ENCODE results near the gene CYTH1. TPM values are rescaled to one million over a fixed set of nuclear protein-coding genes. Genes with fewer than 3 reads are reported as not detected.

The CYTH1 gene
- total and polyA plus RNA-seq, 4 donors = 15.4 to 32.1 (median 20.6) TPM

DNA sequence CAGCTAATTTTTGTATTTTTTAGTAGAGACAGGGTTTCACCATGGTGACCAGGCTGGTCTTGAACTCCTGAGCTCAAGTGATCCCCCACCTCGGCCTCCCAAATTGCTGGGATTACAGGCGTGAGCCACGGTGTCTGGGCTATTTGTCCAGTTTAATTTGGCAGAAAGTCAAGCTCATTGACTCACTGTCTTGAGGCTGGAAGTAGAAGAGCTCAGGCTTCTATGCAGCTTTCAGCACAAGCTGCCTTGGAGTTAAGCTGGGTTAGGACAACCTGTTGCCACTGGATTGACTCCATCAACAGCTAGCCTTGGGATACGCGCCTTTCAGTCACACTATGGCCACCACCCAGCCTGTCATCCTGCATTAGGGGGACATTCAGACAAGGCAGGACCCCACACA lies 128.7 kb downstream of the CYTH1 start:
- no peak overlapping the region for H3K27ac ChIP-seq (ENCODE audit: low read depth in 1 of 2, low read length in 2 of 2)
- H3K4me1 ChIP-seq (ENCODE audit: control insufficient read depth in 4 of 4, insufficient read depth in 4 of 4, low read length in 3 of 4) = peaks cover 0 to 1% (median 0%) of the 10 kb centered on the region in 4 donors
- WGBS = 60% methylated on average over 5 of the region's 5 CpGs
- DNase-seq (ENCODE audit: low spot score) = no peak
- H3K9ac ChIP-seq (ENCODE audit: low read depth in 1 of 2, low read length in 2 of 2) = no peak overlapping the region
- no peaks in the 10 kb centered on the region for H3K27me3 ChIP-seq (ENCODE audit: control insufficient read depth in 4 of 4, insufficient read depth in 4 of 4, low read length in 3 of 4)
- TF ChIP-seq NR2F2 (IDR thresholded peaks at IDR 0.05) = no peak
- TF ChIP-seq SP1 (IDR thresholded peaks at IDR 0.05) = no peak
- no peak for TF ChIP-seq EGR1 (IDR thresholded peaks at IDR 0.05; ENCODE audit: low read depth in 2 of 2)
- TF ChIP-seq RAD21 (IDR thresholded peaks at IDR 0.05) = no peak
- no peak for TF ChIP-seq ZBTB33 (IDR thresholded peaks at IDR 0.05)
- TF ChIP-seq CTCF (IDR thresholded peaks at IDR 0.05; ENCODE audit: low read depth, low read length, missing input control) = no peak
- no peak for TF ChIP-seq GABPA (IDR thresholded peaks at IDR 0.05 in 1 of 2, conservative IDR thresholded peaks at IDR 0.05 in 1 of 2)
- no peak for TF ChIP-seq FOXA1 (IDR thresholded peaks at IDR 0.05)
- no peak for TF ChIP-seq FOXA2 (IDR thresholded peaks at IDR 0.05)
- TF ChIP-seq MAX (IDR thresholded peaks at IDR 0.05) = no peak
- no peak for TF ChIP-seq HNF4G (IDR thresholded peaks at IDR 0.05)
- no peak for TF ChIP-seq HNF4A (conservative IDR thresholded peaks at IDR 0.05)
- peaks cover 0 to 1% (median 0%) of the 10 kb centered on the region in 4 donors for H3K9me3 ChIP-seq (ENCODE audit: control insufficient read depth in 4 of 4, low read length in 3 of 4)
- H3K4me3 ChIP-seq (ENCODE audit: low read depth in 1 of 3, low read length in 3 of 3) = no peak overlapping the region
- no peaks in the 10 kb centered on the region for H3K36me3 ChIP-seq (ENCODE audit: control insufficient read depth in 4 of 4, insufficient read depth in 3 of 4, low read depth in 1 of 4, low read length in 3 of 4)

DNA sequence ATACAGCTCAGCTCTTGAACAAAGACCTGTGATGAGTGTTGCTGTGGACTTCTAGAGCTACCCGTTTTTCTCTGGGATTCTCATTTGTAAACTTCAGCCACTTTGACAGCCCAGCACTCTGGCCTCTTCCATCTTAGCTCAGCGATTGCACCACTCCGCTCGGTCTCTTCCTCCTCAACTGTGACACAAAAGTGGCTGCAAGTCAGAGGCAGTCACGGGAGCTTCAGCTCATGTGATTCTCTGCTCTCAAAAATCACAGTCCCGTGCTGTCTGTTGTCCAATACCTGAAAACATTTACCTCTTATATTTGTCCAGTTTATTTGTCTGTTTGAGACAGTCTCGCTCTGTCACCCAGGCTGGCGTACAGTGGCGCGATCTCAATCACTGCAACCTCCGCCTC lies 129.2 kb downstream of the CYTH1 start:
- no peak overlapping the region for H3K4me3 ChIP-seq (ENCODE audit: low read depth in 1 of 3, low read length in 3 of 3)
- DNase-seq (ENCODE audit: low spot score) = no peak
- H3K4me1 ChIP-seq (ENCODE audit: control insufficient read depth in 4 of 4, insufficient read depth in 4 of 4, low read length in 3 of 4) = peaks cover 0 to 1% (median 0%) of the 10 kb centered on the region in 4 donors
- H3K9me3 ChIP-seq (ENCODE audit: control insufficient read depth in 4 of 4, low read length in 3 of 4) = peaks cover 0 to 1% (median 0%) of the 10 kb centered on the region in 4 donors
- 80% methylated on average over 11 of the region's 11 CpGs for WGBS
- TF ChIP-seq MAX (IDR thresholded peaks at IDR 0.05) (no peak), FOXA1 (IDR thresholded peaks at IDR 0.05) (no peak), ATF3 (IDR thresholded peaks at IDR 0.05) (no peak), YY1 (IDR thresholded peaks at IDR 0.05) (no peak)
- H3K9ac ChIP-seq (ENCODE audit: low read depth in 1 of 2, low read length in 2 of 2) = no peak overlapping the region
- no peaks in the 10 kb centered on the region for H3K27me3 ChIP-seq (ENCODE audit: control insufficient read depth in 4 of 4, insufficient read depth in 4 of 4, low read length in 3 of 4)
- H3K36me3 ChIP-seq (ENCODE audit: control insufficient read depth in 4 of 4, insufficient read depth in 3 of 4, low read depth in 1 of 4, low read length in 3 of 4) = no peaks in the 10 kb centered on the region
- H3K27ac ChIP-seq (ENCODE audit: low read depth in 1 of 2, low read length in 2 of 2) = no peak overlapping the region

DNA sequence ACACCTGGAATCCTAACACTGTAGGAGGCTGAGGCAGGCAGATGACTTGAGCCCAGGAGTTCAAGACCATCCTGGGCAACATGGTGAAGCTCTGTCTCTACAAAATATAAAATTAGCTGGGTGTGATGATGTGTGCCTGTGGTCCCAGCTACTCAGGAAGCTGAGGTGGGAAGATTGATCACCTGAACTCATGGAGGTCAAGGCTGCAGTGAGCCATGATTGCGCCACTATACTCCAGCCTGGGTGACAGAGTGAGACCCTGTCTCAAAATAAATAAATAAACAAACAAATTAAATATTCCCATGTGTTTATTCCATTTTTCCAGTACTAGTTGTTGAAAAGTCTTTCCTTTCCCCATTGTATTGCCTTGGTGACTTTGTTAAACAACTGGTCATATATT lies 130.0 kb downstream of the CYTH1 start:
- Histone ChIP-seq H3K27me3 (ENCODE audit: control insufficient read depth in 4 of 4, insufficient read depth in 4 of 4, low read length in 3 of 4) (no peaks in the 10 kb centered on the region), H3K9ac (ENCODE audit: low read depth in 1 of 2, low read length in 2 of 2) (no peak overlapping the region), H3K27ac (ENCODE audit: low read depth in 1 of 2, low read length in 2 of 2) (no peak overlapping the region), H3K9me3 (ENCODE audit: control insufficient read depth in 4 of 4, low read length in 3 of 4) (peaks cover 0 to 1% (median 0%) of the 10 kb centered on the region in 4 donors), H3K4me3 (ENCODE audit: low read depth in 1 of 3, low read length in 3 of 3) (no peak overlapping the region), H3K36me3 (ENCODE audit: control insufficient read depth in 4 of 4, insufficient read depth in 3 of 4, low read depth in 1 of 4, low read length in 3 of 4) (no peaks in the 10 kb centered on the region), H3K4me1 (ENCODE audit: control insufficient read depth in 4 of 4, insufficient read depth in 4 of 4, low read length in 3 of 4) (peaks cover 0 to 1% (median 0%) of the 10 kb centered on the region in 4 donors)
- WGBS = 94% methylated on average over 1 of the region's 1 CpG
- no peak for DNase-seq (ENCODE audit: low spot score)
- no peak for TF ChIP-seq MAX (IDR thresholded peaks at IDR 0.05)
- TF ChIP-seq JUND (IDR thresholded peaks at IDR 0.05) = no peak
- no peak for TF ChIP-seq CTCF (IDR thresholded peaks at IDR 0.05; ENCODE audit: low read depth, low read length, missing input control)
- TF ChIP-seq RXRA (IDR thresholded peaks at IDR 0.05) = no peak
- TF ChIP-seq GABPA (IDR thresholded peaks at IDR 0.05 in 1 of 2, conservative IDR thresholded peaks at IDR 0.05 in 1 of 2) = no peak
- no peak for TF ChIP-seq HNF4G (IDR thresholded peaks at IDR 0.05)
- TF ChIP-seq ZBTB33 (IDR thresholded peaks at IDR 0.05) = no peak
